Raji (cell line): ENCODE data around the gene BMF.

Experiments
- POLR2A ChIP-seq: IDR thresholded peaks from 2 replicates; pipeline ENCODE4 v1.6.1; 2011; ENCODE audit warnings: low read depth, low read length, control low read depth; ENCODE audit not compliant: insufficient read depth

The BMF gene

DNA sequence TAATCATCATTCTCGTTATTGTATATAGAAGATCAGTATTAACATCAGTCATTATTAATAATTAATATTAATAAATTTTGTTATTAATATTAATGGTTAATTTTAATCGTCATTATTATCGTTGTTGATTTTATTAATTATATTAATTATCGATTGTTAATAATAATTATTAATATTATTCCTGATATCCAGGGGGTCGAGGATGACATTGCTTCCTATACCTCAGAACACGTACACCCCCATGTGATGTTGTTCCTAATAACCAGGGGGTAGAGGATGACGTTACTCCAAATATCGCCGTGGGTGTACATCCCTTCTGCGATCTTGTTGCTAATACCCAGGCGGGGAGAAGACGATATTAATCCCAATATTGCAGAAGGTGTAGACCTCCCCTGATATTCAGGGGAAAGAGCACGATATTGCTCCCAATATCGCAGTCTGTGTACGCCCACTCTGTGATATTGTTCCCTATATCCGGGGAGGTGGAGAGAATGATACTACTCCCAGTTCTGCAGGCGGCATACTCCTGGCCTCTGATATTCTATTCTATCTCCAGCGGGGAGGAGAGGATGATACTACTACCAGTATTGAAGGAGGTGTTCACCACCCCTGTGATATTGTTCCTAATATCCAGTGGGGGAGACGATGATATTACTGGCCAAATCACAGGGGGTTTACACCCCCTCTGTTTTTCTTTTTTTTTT lies 22.3 kb upstream of the BMF start:
- TF ChIP-seq POLR2A, result no peak

- TF ChIP-seq POLR2A, result no peak
Measured at GRCh38 chr15:40130118-40130517, 21.4 kb upstream of the BMF start.

DNA sequence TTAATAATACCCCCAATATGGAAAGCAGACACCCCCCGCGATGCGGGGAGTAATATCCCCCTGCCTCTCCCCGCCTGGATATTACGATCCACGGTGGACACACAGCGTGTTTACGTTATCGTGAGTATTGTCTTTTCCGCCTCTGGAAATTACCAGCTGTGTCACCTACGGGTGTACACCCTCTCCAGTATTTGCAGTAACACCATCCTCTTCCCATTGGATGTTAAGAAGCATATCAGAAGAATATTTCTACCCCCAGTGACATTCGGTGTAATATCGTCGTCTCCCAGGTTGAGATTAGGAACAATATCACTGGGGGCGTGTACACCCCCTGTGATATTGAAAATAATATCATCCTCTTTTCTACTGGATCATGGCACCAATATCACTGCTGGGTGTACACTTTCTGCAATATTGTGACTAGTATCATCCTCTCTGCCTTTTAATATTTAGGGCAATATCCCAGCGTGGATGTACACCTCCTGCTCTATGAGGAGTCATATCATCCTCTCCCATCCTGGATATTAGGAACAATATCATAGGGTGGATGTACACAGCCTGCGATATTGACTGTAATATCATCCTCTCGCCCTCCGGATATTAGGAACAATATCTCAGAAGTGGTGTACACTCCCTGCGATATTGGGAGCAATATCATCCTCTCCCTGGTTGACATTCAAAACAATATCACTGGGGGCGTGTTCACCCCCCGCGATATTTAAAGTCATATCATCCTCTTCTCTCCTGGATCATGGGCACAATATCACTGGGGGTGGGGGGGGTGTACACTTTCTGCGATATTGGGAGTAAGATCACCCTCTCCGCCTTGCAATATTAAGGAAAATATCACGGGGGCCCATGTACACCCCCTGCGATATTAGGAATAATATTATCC lies 20.3 kb upstream of the BMF start:
- no peak for TF ChIP-seq POLR2A

- TF ChIP-seq POLR2A, result no peak
Measured at GRCh38 chr15:40125950-40126349, 17.3 kb upstream of the BMF start.

- TF ChIP-seq POLR2A, result no peak
Measured at GRCh38 chr15:40121911-40122638, 13.4 kb upstream of the BMF start.

GRCh38 chr15:40118473-40118872 lies 9.8 kb upstream of the BMF start:
- no peak for TF ChIP-seq POLR2A

- peak; percentile 58 for TF ChIP-seq POLR2A
Measured at GRCh38 chr15:40115670-40116093, 7.0 kb upstream of the BMF start.

DNA sequence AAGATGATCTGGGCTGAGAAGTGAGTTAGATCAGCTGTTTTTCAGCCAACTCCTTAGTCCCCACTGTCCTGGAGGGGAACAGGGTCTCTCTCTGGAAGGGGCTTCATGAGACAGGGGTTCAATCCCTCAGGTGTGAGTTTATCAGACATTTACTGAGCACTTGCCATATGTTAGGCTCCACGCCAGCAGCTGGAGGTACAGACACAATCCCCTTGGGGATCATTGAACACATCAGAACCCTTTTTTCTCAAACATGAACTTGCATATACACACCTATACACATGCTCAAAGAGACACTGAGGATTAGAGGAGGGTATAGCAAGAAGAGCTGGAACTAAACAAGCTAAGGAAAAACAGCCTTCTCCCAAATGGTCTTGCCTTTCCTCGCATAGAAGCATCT lies 5.5 kb upstream of the BMF start:
- TF ChIP-seq POLR2A, result no peak

- no peak for TF ChIP-seq POLR2A
Measured at GRCh38 chr15:40112789-40113188, 4.1 kb upstream of the BMF start.

GRCh38 chr15:40111888-40112287 lies 3.2 kb upstream of the BMF start:
- no peak for TF ChIP-seq POLR2A

GRCh38 chr15:40110866-40111550 lies 2.3 kb upstream of the BMF start:
- TF ChIP-seq POLR2A, result no peak

DNA sequence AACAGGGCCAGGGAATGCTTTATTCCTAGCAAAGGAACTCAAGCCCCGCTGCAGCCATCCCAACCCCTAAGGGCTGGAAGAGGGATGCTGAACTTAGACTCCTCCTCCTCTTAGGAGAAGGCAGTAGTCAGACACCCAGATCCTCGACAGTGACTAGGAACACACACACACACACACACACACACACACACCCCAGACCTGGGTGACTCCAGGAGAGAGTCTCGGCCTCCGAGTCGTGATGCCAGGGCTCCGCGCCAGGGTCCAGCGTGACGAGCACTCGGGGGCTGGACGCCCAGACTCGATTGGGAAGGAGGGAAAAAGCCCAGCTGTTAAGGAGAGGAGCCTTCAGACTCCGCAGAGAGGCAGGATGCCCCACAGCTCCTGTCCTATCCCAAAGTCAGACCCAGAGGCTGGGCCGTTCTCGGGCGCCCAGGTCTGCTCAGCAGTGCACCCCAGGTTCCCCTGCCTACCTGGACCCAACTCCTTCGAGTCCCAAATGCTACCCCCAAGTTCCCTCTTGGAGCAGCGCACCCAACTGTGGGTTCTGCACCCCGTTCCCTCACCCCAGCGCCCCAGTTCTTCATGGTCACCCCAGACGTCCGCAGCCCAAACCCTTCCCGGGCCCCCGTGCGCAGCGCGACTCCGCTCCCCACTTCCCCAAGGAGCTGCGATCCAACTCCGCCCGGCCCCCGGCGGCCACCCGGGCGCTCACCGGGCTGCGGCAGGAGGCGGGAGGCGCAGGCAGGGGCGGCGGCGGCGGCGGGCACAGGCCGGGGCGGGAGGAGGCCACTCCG lies 421 bp downstream of the BMF start:
- no peak for TF ChIP-seq POLR2A

DNA sequence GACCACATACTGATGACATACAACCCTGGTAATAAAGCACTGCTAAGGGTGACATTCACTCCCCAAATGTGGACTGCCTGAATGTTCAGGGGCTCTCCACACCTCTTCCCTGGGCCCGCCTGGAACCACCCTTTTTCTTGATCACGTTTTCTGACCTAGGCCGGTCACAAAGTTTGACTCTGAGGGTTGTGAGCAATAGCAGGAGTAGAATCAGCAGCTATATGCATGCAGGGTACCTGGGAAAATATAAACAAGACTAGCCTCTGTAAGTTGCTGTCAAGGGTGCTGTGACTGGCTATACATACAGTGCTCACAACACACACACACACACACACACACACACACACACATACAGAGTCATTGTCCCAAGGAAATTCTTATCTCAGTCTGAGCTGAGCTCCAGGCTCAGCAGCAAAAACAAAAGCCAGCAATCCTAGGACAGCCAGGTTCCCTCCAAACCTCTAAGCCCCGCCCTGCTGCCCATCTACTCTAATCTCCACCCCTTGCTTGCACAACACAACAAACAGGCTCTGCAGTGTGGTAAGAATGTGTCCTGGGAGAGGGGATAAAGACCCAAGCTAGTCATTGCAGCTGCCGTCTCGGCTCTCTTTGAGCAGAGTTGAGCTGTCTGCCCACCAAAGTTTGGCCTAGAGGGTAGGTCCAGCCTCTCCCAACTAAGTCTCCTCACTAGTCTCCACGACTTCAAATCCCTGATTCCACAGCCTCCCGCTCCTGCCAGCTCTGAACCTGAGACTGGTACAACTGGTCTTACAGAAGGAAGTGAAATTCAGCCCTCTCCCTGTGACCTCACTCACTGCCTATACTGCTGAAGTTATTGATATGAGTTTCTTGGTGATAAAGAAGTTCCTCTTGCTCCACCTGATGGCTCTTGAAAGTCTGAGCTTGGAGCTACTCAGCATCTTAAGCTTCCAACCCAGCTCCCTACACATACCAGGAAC lies 2.2 kb downstream of the BMF start:
- peak; percentile 56; the same call in 1 of the 2 replicates for TF ChIP-seq POLR2A

DNA sequence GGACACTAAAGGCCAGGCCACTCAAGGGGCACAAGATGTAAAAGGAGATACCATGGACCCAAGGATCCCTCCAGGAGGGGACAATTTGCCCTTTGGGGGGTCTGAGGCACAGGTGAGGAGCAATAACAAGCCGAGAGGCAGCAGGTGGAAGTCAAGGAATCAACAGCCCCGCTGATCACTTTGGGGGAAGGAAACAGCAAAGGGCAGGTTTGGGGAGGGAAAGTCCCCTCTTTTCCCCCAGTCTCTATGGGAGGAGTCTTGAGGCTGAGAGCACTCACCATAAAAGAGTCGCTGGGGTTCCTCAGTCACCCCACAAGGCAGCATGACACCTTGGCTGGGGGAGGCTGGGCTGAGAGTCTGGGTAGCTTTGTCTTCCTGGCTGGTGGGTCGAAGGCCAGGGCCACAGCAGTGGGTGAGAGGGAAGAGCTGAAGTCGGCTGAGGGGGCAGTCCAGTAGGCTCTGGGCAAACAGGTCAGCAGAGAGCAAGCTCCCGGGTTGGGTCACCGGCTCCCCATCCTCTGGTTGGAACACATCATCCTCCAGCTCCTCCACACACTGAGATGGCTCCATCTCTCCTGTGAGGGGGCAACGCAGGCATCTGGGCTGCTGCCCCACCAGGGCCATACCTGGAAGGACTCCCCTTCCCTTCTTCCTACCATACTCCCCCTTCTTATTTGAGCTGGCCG lies 3.0 kb downstream of the BMF start:
- no peak for TF ChIP-seq POLR2A
